CD4-positive, CD25-positive, alpha-beta regulatory T cell (primary cell): ENCODE measurements around the gene PPTC7. TPM values are rescaled to one million over a fixed set of nuclear protein-coding genes. Genes with fewer than 3 reads are reported as not detected.
A peak's percentile ranks its signal among the peaks of the same experiment; 100 is the strongest.

ENCODE experiments used
- ATAC-seq, 2 donors: fragments of 150-1000 bp; cut with Tn5 transposase; one replicate each; pipeline ENCODE4 v1.10.0; 2021; ENCODE audit warnings: low read depth in 2 of 2, moderate number of reproducible peaks in 2 of 2, moderate library complexity in 1 of 2
- DNase-seq, 3 donors: peaks; one replicate each; pipeline versions ENCODE4 v3.0.0 to v3.0.0-alpha.2; 2012 to 2022; ENCODE audit warnings: mixed read lengths in 1 of 3
- H3K27ac ChIP-seq: one replicate; pipeline ENCODE4 v1.7.0; 2013; ENCODE audit warnings: mild to moderate bottlenecking, low read length; ENCODE audit not compliant: insufficient read depth, poor library complexity, severe bottlenecking
- H3K27me3 ChIP-seq: one replicate; pipeline ENCODE4 v1.7.0; 2013; ENCODE audit warnings: low read length; ENCODE audit not compliant: control insufficient read depth, insufficient read depth
- H3K36me3 ChIP-seq: one replicate; pipeline ENCODE4 v1.7.0; 2013; ENCODE audit warnings: mild to moderate bottlenecking, low read length, moderate library complexity; ENCODE audit not compliant: control insufficient read depth, insufficient read depth
- H3K4me1 ChIP-seq: 2 replicates; pipeline ENCODE4 v1.7.0; 2013; ENCODE audit warnings: mild to moderate bottlenecking, low read length; ENCODE audit not compliant: insufficient read depth, control insufficient read depth, poor library complexity, severe bottlenecking
- H3K4me3 ChIP-seq: one replicate; pipeline ENCODE4 v1.7.0; 2013; ENCODE audit warnings: low read depth, mild to moderate bottlenecking, low read length, moderate library complexity
- H3K9me3 ChIP-seq, 2 experiments: 1 replicate in 1 of 2; 2 replicates in 1 of 2; pipeline ENCODE4 v1.7.0; 2013; ENCODE audit warnings: low read length in 2 of 2, mild to moderate bottlenecking in 1 of 2, moderate library complexity in 1 of 2; ENCODE audit not compliant: control insufficient read depth in 2 of 2
- H3K27ac Mint-ChIP-seq, 3 donors: one replicate each; pipeline ENCODE4 v1.8.0; 2020 to 2022; ENCODE audit warnings: mild to moderate bottlenecking in 3 of 3, mixed read lengths in 3 of 3, moderate library complexity in 2 of 3
- H3K27me3 Mint-ChIP-seq: one replicate; pipeline ENCODE4 v1.8.0; 2022; ENCODE audit warnings: mild to moderate bottlenecking, mixed read lengths
- H3K36me3 Mint-ChIP-seq: one replicate; pipeline ENCODE4 v1.8.0; 2020; ENCODE audit warnings: mixed read lengths
- H3K4me1 Mint-ChIP-seq, 4 donors: one replicate each; pipeline ENCODE4 v1.8.0; 2020 to 2022; ENCODE audit warnings: mixed read lengths in 4 of 4, mild to moderate bottlenecking in 1 of 4
- H3K4me3 Mint-ChIP-seq, 4 donors: one replicate each; pipeline ENCODE4 v1.8.0; 2020 to 2022; ENCODE audit warnings: mild to moderate bottlenecking in 4 of 4, mixed read lengths in 4 of 4, moderate library complexity in 3 of 4
- H3K9me3 Mint-ChIP-seq, 7 donors: one replicate each; pipeline ENCODE4 v1.8.0; 2020 to 2022; ENCODE audit warnings: mixed read lengths in 7 of 7, mild to moderate bottlenecking in 3 of 7, moderate library complexity in 2 of 7
- polyA plus RNA-seq, 4 donors: library from polyadenylated mRNA; unstranded; fragments of 300-500 nt; fragmentation: Illumina TruSeq; gene quantifications; one replicate each; pipeline ENCODE4 v1.2.3, GENCODE V29; 2021
- total RNA-seq: library from RNA; stranded (reverse); gene quantifications from one replicate; pipeline ENCODE4 v1.2.3, GENCODE V29; 2022

Gene PPTC7
- total and polyA plus RNA-seq, 5 donors from 2014 or later = 6.7 to 42.3 (median 9.4) TPM

DNA sequence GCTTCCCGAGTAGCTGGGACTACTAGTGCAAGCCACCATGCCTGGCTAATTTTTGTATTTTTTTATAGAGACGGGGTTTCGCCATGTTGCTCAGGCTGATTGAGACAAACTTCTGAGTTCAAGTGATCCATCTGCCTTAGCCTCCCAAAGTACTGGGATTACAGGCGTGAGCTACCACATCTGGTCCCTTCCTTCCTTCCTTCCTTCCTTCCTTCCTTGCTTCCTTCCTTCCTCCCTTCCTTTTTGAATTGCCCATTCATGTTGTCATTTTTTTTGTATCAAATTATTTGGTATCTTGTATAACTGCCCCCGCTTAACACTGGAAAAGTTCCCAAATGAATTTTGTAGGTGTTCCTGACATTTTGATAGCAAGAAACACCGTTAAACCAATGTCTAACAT is 69.3 kb downstream of the PPTC7 start:
- Mint-ChIP-seq H3K36me3 (no peaks in the 10 kb centered on the region), H3K27ac (no peak overlapping the region), H3K9me3 (no peaks in the 10 kb centered on the region), H3K27me3 (peaks cover 4% of the 10 kb centered on the region), H3K4me3 (no peak overlapping the region), H3K4me1 (peaks cover 0 to 11% (median 2%) of the 10 kb centered on the region in 4 donors)
- Histone ChIP-seq H3K9me3 (no peaks in the 10 kb centered on the region), H3K36me3 (no peaks in the 10 kb centered on the region), H3K4me3 (no peak overlapping the region), H3K4me1 (no peaks in the 10 kb centered on the region), H3K27ac (no peak overlapping the region), H3K27me3 (peaks cover 3% of the 10 kb centered on the region)
- no peak for ATAC-seq
- no peak for DNase-seq

DNA sequence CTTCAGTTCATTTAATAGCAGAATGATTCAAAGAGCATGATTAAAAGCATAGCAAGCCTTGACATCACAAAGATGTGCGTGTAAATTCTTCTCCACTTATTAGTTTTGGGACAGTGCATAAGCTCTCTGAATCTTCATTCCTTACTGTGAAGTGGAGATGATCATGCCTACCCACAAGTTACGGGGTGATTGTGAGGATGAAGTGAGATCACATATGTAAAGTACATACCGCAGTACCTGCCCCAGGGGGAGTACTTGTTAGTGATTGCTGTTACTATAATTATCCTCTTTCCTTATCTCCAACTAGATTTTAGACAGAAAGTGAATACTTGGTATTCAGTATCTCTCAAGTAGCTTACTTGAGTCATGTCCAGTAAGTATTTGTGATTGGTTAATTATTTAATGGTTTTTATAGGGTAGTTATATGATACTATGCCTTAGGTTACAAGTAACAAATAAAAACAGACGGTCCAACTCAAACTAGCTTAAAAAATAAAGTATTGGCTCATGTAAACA is 75.0 kb downstream of the PPTC7 start:
- Histone ChIP-seq H3K9me3 (no peaks in the 10 kb centered on the region), H3K27me3 (peaks cover 3% of the 10 kb centered on the region), H3K27ac (no peak overlapping the region), H3K4me1 (no peaks in the 10 kb centered on the region), H3K36me3 (no peaks in the 10 kb centered on the region), H3K4me3 (no peak overlapping the region)
- no peak for DNase-seq
- peaks cover 4% of the 10 kb centered on the region for H3K27me3 Mint-ChIP-seq
- peaks cover 0 to 6% (median 1%) of the 10 kb centered on the region in 4 donors for H3K4me1 Mint-ChIP-seq
- H3K4me3 Mint-ChIP-seq = no peak overlapping the region
- no peak for ATAC-seq
- H3K36me3 Mint-ChIP-seq = no peaks in the 10 kb centered on the region
- H3K27ac Mint-ChIP-seq = no peak overlapping the region
- H3K9me3 Mint-ChIP-seq = no peaks in the 10 kb centered on the region

DNA sequence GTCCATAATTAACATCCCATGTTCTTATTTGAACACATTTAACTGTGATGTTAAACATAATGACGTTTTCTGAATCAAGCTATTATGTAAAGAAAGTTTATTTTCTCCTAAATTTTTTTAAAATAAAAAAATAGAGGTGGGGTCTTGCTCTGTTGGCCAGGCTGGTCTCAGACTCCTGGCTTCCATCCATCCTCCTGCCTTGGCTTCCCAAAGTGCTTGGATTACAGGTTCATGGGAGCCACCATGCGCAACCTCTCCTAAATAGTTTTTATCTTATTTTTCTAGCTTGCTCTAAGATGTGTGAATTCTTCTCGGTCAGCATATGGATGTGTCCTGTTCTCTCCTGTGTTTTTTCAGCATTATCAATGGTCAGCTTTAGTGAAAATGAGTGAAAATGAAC is 77.8 kb downstream of the PPTC7 start:
- Mint-ChIP-seq H3K4me1 (peaks cover 10 to 24% (median 15%) of the 10 kb centered on the region in 4 donors), H3K4me3 (no peak overlapping the region), H3K9me3 (no peaks in the 10 kb centered on the region), H3K27me3 (peaks cover 7% of the 10 kb centered on the region), H3K27ac (no peak overlapping the region), H3K36me3 (no peaks in the 10 kb centered on the region)
- Histone ChIP-seq H3K9me3 (no peaks in the 10 kb centered on the region), H3K27me3 (no peaks in the 10 kb centered on the region), H3K36me3 (no peaks in the 10 kb centered on the region), H3K4me3 (no peak overlapping the region), H3K27ac (no peak overlapping the region), H3K4me1 (peaks cover 13% of the 10 kb centered on the region)
- ATAC-seq (no peak), DNase-seq (no peak)

DNA sequence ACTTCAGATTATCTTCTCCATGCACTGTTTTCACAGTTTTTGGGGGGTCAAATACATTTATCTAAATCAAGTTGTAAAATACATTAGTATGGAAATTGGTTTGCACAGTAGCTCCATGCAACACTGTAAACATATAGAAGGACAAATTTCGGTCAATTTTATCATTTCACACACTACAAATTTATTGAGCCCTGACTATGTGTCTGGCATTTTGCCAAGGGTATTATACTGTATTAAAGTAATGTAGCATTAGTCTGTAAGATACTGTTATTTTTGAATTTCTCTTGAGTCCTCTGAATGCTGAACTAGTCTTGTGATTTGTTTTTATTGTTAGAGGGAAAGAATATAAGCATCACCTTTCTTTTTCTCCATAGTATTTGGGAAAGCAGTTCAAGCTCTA is 79.7 kb downstream of the PPTC7 start:
- Mint-ChIP-seq H3K4me3 (peak overlapping the region in 3 of 4 donors; percentile 44 to 93 (median 80)), H3K36me3 (peaks cover 6% of the 10 kb centered on the region), H3K4me1 (peaks cover 19 to 40% (median 27%) of the 10 kb centered on the region in 4 donors), H3K9me3 (no peaks in the 10 kb centered on the region), H3K27me3 (peaks cover 7% of the 10 kb centered on the region), H3K27ac (peak overlapping the region in 2 of 3 donors; percentile 36 to 83)
- ATAC-seq = no peak
- H3K27me3 ChIP-seq = no peaks in the 10 kb centered on the region
- no peak overlapping the region for H3K4me3 ChIP-seq
- H3K9me3 ChIP-seq = no peaks in the 10 kb centered on the region
- DNase-seq = no peak
- H3K36me3 ChIP-seq = no peaks in the 10 kb centered on the region
- peaks cover 26% of the 10 kb centered on the region for H3K4me1 ChIP-seq
- H3K27ac ChIP-seq = no peak overlapping the region

DNA sequence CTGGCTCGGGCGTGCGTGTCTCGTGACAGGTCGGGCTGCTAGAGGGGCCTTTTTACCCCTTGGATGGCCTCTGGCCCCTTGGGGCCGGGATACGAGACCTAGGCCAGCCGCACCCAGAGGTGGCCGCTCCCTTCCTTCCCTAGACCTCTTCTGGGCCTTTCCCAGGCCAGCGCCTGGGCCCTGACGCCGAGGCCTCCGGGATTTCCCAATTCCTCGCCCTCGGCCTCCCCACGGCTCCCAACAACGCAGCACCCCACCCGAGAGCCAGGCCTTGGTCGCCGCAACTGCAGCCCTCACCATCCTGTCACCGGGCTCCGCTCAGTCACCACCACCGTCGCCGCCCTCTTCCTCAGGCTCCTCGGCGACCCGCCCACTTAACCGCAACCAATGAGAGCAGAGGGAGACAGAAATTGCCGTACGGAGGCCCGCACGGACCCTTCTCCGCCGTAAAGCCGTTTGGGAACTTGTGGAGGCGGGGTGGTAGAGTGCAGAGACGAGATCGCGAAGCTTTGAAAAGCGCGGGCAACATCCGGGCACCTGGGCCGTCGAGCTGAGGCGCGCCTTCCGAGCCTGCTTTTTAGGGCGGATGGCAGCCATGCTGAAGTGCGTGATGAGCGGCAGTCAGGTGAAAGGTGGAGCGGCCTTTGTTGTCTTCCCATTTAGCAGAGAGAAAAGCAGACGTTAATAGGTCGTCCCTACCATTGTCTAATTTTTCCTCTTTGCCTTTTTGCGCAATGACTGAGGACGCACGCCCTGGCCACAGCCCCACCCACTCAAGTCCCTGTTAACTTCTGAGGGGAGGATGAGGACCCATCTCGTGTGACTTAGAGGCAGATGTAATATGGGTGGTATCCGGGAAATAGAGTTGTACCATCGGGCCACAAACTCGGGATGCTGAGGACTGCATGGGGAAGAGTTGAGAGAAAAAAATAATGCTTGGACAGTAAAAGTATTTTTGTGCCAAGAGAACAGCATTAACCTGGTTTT is 81.1 kb downstream of the PPTC7 start, which contains the start of the genes RAD9B and VPS29:
Gene RAD9B (plus strand): TSS at position 580 of the 987 bp plus-strand sequence. CDS start 7 bp downstream, at position 587.
Gene VPS29 (minus strand): TSS at position 360 of the 987 bp plus-strand sequence. CDS start 60 bp downstream, at position 300.
- Histone ChIP-seq H3K4me3 (peak within 1 kb of the TSS; percentile 95), H3K36me3 (peaks cover 5% of the 10 kb centered on the region), H3K27me3 (no peaks in the 10 kb centered on the region), H3K9me3 (no peaks in the 10 kb centered on the region), H3K27ac (peak within 1 kb of the TSS; percentile 92), H3K4me1 (peaks cover 26% of the 10 kb centered on the region)
- peak within 1 kb of the TSS; percentile 93 to 99 (median 97) for H3K4me3 Mint-ChIP-seq
- DNase-seq = peak; percentile 98 to 100 (median 99)
- H3K27me3 Mint-ChIP-seq = peaks cover 7% of the 10 kb centered on the region
- H3K9me3 Mint-ChIP-seq = no peaks in the 10 kb centered on the region
- ATAC-seq = peak; percentile 96 to 97
- peaks cover 6% of the 10 kb centered on the region for H3K36me3 Mint-ChIP-seq
- peak within 1 kb of the TSS; percentile 95 to 99 (median 99) for H3K27ac Mint-ChIP-seq
- H3K4me1 Mint-ChIP-seq = peaks cover 19 to 45% (median 28%) of the 10 kb centered on the region in 4 donors

DNA sequence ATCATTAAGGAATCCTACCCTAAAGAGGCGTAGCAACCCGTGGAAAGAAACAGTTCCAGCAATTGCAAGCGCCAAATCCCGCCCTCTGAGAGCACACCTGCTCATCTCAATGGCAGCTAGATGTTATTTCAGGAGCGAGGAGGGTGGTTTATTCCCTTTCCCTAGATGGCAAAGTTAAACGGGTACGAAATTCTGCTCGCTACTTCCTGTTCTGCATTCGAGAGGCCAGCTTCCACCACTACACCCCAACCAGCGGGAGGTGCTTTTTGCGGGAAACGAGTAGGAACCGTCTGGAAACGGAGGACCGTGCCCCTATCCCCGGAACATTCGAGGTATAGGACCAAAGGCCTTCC is 81.7 kb downstream of the PPTC7 start:
- Histone ChIP-seq H3K36me3 (peaks cover 8% of the 10 kb centered on the region), H3K9me3 (no peaks in the 10 kb centered on the region), H3K4me1 (peaks cover 26% of the 10 kb centered on the region), H3K27me3 (no peaks in the 10 kb centered on the region), H3K27ac (peak overlapping the region; percentile 92), H3K4me3 (peak overlapping the region; percentile 95)
- H3K36me3 Mint-ChIP-seq = peaks cover 6% of the 10 kb centered on the region
- H3K4me3 Mint-ChIP-seq = peak overlapping the region; percentile 93 to 99 (median 97)
- peaks cover 19 to 47% (median 28%) of the 10 kb centered on the region in 4 donors for H3K4me1 Mint-ChIP-seq
- H3K27me3 Mint-ChIP-seq = peaks cover 7% of the 10 kb centered on the region
- ATAC-seq (no peak), DNase-seq (peak in 1 of 3 donors; percentile 56)
- no peaks in the 10 kb centered on the region for H3K9me3 Mint-ChIP-seq
- peak overlapping the region; percentile 95 to 99 (median 99) for H3K27ac Mint-ChIP-seq

DNA sequence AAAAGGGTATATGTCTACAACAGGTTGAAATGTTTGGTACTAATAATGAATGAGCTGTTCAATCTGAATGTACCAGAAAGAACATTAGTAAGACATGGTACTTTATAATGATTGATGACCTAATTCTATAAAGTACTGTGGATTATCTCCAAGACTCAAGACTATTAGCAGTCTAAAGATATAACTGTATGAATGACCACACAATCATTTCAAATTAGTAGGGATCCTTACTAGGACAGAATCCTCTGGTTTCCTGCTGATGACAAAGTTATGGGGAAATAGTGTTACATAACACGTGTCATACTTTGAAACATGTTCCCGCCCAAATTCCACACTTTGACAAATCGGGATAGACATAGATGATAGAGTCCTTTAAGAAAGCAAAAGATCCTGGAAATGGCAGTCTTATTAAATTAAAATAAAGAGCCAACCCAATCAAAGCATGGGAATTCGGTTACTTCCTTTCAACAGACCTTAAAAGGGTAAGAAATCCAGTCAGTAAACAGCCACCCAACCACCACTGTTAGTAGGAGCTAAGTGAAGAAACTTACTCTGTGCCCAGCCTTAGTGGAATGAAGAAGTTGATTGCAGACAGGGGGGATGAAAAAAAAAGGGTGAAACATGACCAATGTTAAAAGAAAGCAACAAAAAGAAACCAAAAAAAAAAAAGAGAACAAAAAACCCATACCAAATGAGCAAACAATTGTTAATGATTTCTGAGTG is 84.0 kb downstream of the PPTC7 start:
- Histone ChIP-seq H3K27ac (no peak overlapping the region), H3K9me3 (no peaks in the 10 kb centered on the region), H3K4me1 (peaks cover 26% of the 10 kb centered on the region), H3K36me3 (peaks cover 24% of the 10 kb centered on the region), H3K27me3 (no peaks in the 10 kb centered on the region), H3K4me3 (peak overlapping the region; percentile 4)
- peak overlapping the region in 2 of 3 donors; percentile 53 to 70 for H3K27ac Mint-ChIP-seq
- peak overlapping the region; percentile 32 to 77 (median 66) for H3K4me3 Mint-ChIP-seq
- peaks cover 19 to 53% (median 29%) of the 10 kb centered on the region in 4 donors for H3K4me1 Mint-ChIP-seq
- DNase-seq (no peak), ATAC-seq (no peak)
- H3K36me3 Mint-ChIP-seq = peaks cover 15% of the 10 kb centered on the region
- H3K9me3 Mint-ChIP-seq = no peaks in the 10 kb centered on the region
- peaks cover 7% of the 10 kb centered on the region for H3K27me3 Mint-ChIP-seq
